Suprapubic skin (tissue), 4 donors: ENCODE results near the gene LRMDA. TPM values are rescaled to one million over a fixed set of nuclear protein-coding genes. Genes with fewer than 3 reads are reported as not detected.

ENCODE experiments used
- DNase-seq, 2 donors: peaks; one replicate each; pipeline ENCODE4 v3.0.0-alpha.2; 2019; ENCODE audit warnings: low spot score in 2 of 2
- H3K27ac ChIP-seq: fragments of 200-600 bp; sonication (generic); one replicate; pipeline ENCODE4 v1.5.1; 2019
- H3K27me3 ChIP-seq: fragments of 200-600 bp; sonication (generic); one replicate; pipeline ENCODE4 v1.5.1; 2019
- H3K36me3 ChIP-seq: fragments of 200-600 bp; sonication (generic); one replicate; pipeline ENCODE4 v1.5.1; 2019
- H3K4me1 ChIP-seq: fragments of 200-600 bp; sonication (generic); one replicate; pipeline ENCODE4 v1.5.1; 2019
- H3K4me3 ChIP-seq: fragments of 200-600 bp; sonication (generic); one replicate; pipeline ENCODE4 v1.5.1; 2019; ENCODE audit warnings: mild to moderate bottlenecking
- H3K9me3 ChIP-seq: fragments of 200-600 bp; sonication (generic); one replicate; pipeline ENCODE4 v1.5.1; 2019
- EP300 ChIP-seq: sonication (generic); formaldehyde crosslinking; IDR thresholded peaks from one replicate; pipeline ENCODE4 v1.6.1; 2017; ENCODE audit warnings: antibody characterized with exemption
- POLR2A ChIP-seq, 2 donors: fragments of 450-650 bp; IDR thresholded peaks; one replicate each; pipeline ENCODE4 v1.6.1; 2017; ENCODE audit warnings: antibody characterized with exemption in 2 of 2, mild to moderate bottlenecking in 2 of 2, moderate library complexity in 2 of 2
- POLR2AphosphoS5 ChIP-seq, 3 donors: sonication (generic); formaldehyde crosslinking; IDR thresholded peaks; one replicate each; pipeline ENCODE4 v1.6.1; 2017; ENCODE audit warnings: antibody characterized with exemption in 3 of 3
- WGBS: methylation state at CpG from one replicate; pipeline ENCODE4 v1.1.5; 2018; 5-methylcytosine and 5-hydroxymethylcytosine counted together
- total RNA-seq, 4 donors: library from RNA; depleted of rRNA; stranded (reverse); fragments of >200 nt; gene quantifications; one replicate each; pipeline ENCODE4 v1.1.0, GENCODE V29; 2016
- TF ChIP-seq, protein P1 (sequence below), 2 donors: fragments of 200-600 bp in 1 of 2; fragments of 450-650 bp in 1 of 2; sonication (generic) in 1 of 2; IDR thresholded peaks; one replicate each; pipeline ENCODE4 v1.5.1; 2016 to 2019; ENCODE audit warnings: antibody characterized with exemption in 2 of 2, mild to moderate bottlenecking in 1 of 2, moderate library complexity in 1 of 2

The LRMDA gene
- total RNA-seq, 4 donors from 2014 or later, result 0.10 to 2.9 (median 1.9) TPM; not detected in 1

DNA sequence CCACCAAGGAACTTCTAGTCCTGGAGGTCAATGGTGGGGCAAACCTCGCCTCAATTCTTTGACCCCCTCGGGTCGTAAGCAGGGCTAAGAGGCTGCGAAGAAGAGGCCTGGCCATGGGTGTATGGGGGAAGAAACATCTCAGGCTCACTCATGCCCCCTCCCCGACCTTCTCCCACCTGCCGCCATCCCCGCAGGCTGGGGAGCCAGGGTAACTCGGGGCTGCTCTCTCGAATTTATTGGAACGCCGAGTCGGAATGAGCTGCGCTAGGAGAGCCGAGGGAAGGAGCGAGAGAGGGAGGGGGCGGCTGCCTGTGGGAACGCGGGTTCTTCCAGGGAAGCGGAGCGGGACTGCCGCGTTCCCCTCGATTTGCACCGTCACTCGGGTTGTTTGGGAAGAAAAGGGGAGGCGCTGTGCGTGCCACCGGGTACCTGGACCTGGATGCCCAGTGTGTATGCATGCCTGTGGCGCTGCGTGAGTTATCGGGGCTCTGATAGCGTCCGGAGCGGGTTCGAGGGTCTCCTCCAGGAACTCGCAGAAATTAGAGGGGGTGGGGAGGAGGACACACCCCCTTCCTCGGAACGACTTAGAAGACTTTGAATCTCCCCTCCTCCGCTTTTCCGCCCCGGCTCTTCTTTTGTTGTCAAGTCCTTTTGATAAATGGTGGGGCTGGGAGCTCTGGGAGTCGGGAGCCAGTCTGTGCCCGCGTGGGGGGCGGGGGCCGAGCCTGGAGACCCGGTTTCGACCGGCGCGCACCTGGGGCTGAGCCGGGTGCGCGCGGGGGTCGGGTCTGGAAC lies 28.1 kb upstream of the LRMDA start:
- H3K27me3 ChIP-seq, result peaks cover 7% of the 10 kb centered on the region

DNA sequence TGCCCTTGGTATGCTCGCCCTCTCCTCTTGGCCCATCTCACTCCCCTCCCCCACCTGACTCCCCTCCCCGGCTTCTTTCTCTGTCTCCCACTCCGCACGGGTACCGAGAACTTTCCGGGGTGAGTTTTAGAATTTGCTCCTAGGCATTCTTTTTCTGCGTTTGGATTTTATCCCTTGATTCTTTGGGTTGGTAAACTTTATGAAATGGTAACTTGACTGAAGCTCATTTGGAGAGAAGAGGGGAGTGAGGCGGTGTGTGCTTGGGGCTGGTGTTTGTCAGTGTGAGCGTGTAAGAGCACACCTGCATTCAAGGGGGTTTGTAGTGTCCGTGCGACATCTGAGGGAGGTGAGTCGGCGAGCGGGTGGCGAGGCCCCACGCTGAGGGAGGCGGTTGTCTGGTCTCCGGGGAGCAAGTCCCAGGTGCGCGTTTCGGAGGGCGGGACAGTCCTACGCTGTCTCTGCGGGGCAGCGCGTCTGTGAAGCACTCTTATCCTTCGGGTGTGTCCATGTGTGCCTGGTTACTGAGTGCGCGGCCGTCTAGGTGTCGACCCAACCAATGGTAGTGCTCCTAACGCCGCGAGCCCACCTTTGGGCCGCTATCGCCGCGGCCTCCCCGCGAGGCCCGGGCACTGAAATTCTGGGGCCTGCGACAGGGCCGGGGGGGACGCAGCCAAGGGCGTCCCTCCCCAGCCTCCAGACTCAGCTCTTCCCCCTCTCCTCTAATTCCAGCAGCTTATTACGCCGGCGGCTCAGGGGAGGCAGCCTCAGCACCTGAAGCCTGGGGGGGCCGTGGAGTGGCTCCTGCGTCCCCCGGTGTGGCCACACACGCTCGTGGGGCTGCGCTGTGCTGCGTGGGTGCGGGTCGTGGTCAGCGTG lies 27.2 kb upstream of the LRMDA start:
- WGBS, result 29% methylated on average over 38 of the region's 58 CpGs
- Histone ChIP-seq H3K4me3 (peak overlapping the region; percentile 89), H3K36me3 (peaks cover 3% of the 10 kb centered on the region), H3K27me3 (peaks cover 7% of the 10 kb centered on the region), H3K4me1 (peaks cover 56% of the 10 kb centered on the region), H3K9me3 (no peaks in the 10 kb centered on the region), H3K27ac (peak overlapping the region; percentile 97)
- DNase-seq, result peak in 1 of 2 donors; percentile 86
- TF ChIP-seq POLR2A (IDR thresholded peaks at IDR 0.05), result no peak
- no peak for TF ChIP-seq EP300

More for the DNA sequence above, 28.1 kb upstream of the LRMDA start:
- WGBS, result 1% methylated on average over 52 of the region's 56 CpGs
- peak in 1 of 2 donors; percentile 74 for DNase-seq
- H3K9me3 ChIP-seq, result no peaks in the 10 kb centered on the region
- peak overlapping the region; percentile 89 for H3K4me3 ChIP-seq
- H3K36me3 ChIP-seq, result peaks cover 11% of the 10 kb centered on the region
- H3K4me1 ChIP-seq, result peaks cover 54% of the 10 kb centered on the region
- TF ChIP-seq POLR2AphosphoS5 (IDR thresholded peaks at IDR 0.05) (no peak), EP300 (no peak), POLR2A (IDR thresholded peaks at IDR 0.05) (no peak)
- TF ChIP-seq, protein P1, sequence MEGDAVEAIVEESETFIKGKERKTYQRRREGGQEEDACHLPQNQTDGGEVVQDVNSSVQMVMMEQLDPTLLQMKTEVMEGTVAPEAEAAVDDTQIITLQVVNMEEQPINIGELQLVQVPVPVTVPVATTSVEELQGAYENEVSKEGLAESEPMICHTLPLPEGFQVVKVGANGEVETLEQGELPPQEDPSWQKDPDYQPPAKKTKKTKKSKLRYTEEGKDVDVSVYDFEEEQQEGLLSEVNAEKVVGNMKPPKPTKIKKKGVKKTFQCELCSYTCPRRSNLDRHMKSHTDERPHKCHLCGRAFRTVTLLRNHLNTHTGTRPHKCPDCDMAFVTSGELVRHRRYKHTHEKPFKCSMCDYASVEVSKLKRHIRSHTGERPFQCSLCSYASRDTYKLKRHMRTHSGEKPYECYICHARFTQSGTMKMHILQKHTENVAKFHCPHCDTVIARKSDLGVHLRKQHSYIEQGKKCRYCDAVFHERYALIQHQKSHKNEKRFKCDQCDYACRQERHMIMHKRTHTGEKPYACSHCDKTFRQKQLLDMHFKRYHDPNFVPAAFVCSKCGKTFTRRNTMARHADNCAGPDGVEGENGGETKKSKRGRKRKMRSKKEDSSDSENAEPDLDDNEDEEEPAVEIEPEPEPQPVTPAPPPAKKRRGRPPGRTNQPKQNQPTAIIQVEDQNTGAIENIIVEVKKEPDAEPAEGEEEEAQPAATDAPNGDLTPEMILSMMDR (IDR thresholded peaks at IDR 0.05), result no peak
- H3K27ac ChIP-seq, result peak overlapping the region; percentile 97

DNA sequence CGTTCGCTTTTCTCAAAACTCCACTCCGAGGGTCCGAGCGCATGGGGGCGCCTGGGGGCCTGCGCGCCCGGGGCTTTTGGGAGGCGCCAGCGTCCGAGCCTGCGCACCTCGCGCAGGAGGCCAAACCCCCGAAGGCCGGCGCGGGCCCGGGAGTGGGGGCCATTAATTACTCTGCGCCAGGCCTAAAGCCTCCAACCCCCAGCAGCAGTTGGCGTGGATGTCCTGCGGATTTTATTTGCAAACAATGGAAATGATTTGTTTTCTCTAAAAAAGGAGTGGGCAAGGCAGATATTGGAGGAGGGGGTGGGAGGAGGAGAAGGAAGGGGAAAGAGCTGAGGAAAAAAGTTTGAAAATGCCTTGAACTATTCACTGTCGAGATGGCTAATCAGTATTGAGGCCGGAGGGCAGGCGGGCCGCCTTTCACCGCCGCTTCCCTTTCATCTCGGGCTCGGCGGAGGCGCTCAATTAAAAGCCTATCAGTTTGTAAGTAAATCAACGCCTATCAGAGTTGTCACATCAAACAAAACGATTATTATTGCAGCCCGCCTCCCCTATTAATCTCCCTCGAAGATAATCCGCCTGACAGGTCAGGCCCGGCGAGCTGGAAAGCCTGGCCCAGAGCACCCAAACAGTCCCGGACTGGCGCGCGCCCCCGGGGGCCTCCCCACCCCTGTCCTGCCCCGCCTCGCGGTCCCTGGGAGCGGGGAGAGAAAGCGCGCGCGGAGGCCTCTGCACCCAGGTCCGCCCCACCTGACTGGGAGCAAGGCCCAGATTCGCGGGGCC lies 26.4 kb upstream of the LRMDA start:
- Histone ChIP-seq H3K4me1 (peaks cover 57% of the 10 kb centered on the region), H3K36me3 (no peaks in the 10 kb centered on the region), H3K27me3 (peaks cover 7% of the 10 kb centered on the region), H3K9me3 (no peaks in the 10 kb centered on the region), H3K27ac (peak overlapping the region; percentile 97), H3K4me3 (peak overlapping the region; percentile 89)
- no peak for DNase-seq
- TF ChIP-seq POLR2AphosphoS5 (IDR thresholded peaks at IDR 0.05) (no peak), POLR2A (IDR thresholded peaks at IDR 0.05) (no peak), EP300 (no peak)
- TF ChIP-seq, protein P1 (IDR thresholded peaks at IDR 0.05), result no peak
- 40% methylated on average over 42 of the region's 56 CpGs for WGBS

DNA sequence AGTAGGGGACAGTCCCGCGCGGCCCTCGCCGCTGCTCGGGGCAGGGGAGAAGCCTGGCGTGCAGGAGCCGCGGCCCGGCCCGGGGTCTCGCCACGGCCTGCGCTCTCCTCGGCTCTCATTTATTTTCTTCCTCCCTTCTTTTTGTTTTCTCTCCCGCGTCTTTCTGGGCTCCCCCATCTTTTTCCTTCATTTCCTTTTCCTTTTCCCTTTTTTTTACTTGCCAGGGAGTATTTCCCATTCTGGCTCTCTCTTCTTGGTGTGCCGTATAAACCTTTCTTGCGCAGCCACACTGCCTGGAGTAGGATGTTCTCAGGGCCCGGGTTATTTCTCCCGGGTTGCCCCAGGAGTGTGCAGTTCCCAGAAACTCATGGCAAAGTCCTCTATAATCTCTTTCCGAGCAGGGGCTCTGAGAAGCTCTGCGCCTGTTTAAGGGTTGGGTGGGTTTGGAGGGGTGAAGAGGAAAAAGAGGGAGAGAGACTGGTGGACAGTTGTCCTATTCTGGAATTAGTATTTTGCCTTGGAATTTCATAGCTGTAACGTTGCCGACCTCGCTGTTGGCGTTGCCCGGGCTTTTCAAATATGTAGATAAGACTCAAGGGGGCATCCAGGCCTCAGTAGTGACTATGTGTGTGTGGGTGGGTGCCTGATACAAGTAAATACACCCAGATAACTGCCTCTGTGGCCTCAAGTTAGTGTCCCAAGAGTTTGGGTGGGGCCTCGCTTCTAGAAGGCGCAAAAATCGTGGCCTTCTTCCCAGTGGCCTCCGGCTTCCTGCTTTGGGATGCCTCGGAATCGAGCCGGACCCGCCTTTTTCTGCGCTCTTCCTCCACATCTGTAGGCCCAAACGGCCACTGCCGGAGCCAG lies 25.6 kb upstream of the LRMDA start:
- H3K9me3 ChIP-seq, result no peaks in the 10 kb centered on the region
- peak overlapping the region; percentile 97 for H3K27ac ChIP-seq
- TF ChIP-seq EP300, result no peak
- no peak for TF ChIP-seq POLR2A (IDR thresholded peaks at IDR 0.05)
- TF ChIP-seq POLR2AphosphoS5 (IDR thresholded peaks at IDR 0.05), result no peak
- TF ChIP-seq, protein P1 (IDR thresholded peaks at IDR 0.05), result no peak
- peaks cover 7% of the 10 kb centered on the region for H3K27me3 ChIP-seq
- H3K4me3 ChIP-seq, result peak overlapping the region; percentile 89
- peaks cover 57% of the 10 kb centered on the region for H3K4me1 ChIP-seq
- no peaks in the 10 kb centered on the region for H3K36me3 ChIP-seq
- WGBS, result 66% methylated on average over 37 of the region's 39 CpGs
- DNase-seq, result no peak
